Panc1 (cell line): ENCODE data around the gene PRORP. TPM values are rescaled to one million over a fixed set of nuclear protein-coding genes. Genes with fewer than 3 reads are reported as not detected.

Experiments used
- ATAC-seq: fragments of 200-7000 bp; cut with Tn5 transposase; 2 replicates; pipeline ENCODE4 v1.9.1; 2020; ENCODE audit warnings: mild to moderate bottlenecking, moderate library complexity
- BruUV-seq: library from RNA; stranded (reverse); fragments of 400-500 nt; replicated peaks from 2 replicates; lab custom pipeline; 2021; lab: Mats Ljungman, UMichigan
- CTCF ChIA-PET: fragments of 300-600 bp; sonication (Branson Sonifier 250); formaldehyde crosslinking; loops from one replicate; lab custom pipeline; 2022; ENCODE audit warnings: antibody characterized with exemption; lab: Charles Lee
- POLR2A ChIA-PET: fragments of 300-600 bp; sonication (Branson Sonifier 250); formaldehyde crosslinking; loops from one replicate; lab custom pipeline; 2022; ENCODE audit warnings: antibody characterized with exemption; lab: Charles Lee
- DNase-seq: peaks from one replicate; pipeline ENCODE4 v3.0.0-alpha.2; 2010; ENCODE audit warnings: low read depth, low spot score
- H3K27ac ChIP-seq: 2 replicates; pipeline ENCODE4 v1.5.1; 2011; ENCODE audit warnings: mild to moderate bottlenecking, low read length, inconsistent platforms
- H3K27me3 ChIP-seq: fragments of 200-500 bp; sonication (Bioruptor generic); 2 replicates; pipeline ENCODE4 v1.6.0; 2014; ENCODE audit warnings: low read length, inconsistent platforms; ENCODE audit not compliant: control insufficient read depth, insufficient read depth
- H3K36me3 ChIP-seq: fragments of 200-500 bp; sonication (Bioruptor generic); 2 replicates; pipeline ENCODE4 v1.5.1; 2014; ENCODE audit warnings: inconsistent platforms, mild to moderate bottlenecking, low read length, moderate library complexity; ENCODE audit not compliant: control insufficient read depth, insufficient read depth
- H3K4me1 ChIP-seq: 2 replicates; pipeline ENCODE4 v1.5.1; 2011; ENCODE audit warnings: inconsistent platforms, mild to moderate bottlenecking, low read length, moderate library complexity; ENCODE audit not compliant: control insufficient read depth, insufficient read depth
- H3K4me3 ChIP-seq, 2 experiments: 2 replicates each; pipeline ENCODE4 v1.5.1; 2011 to 2012; ENCODE audit warnings: low read depth in 2 of 2, low read length in 2 of 2, mild to moderate bottlenecking in 2 of 2, inconsistent platforms in 1 of 2, moderate library complexity in 1 of 2
- H3K9me3 ChIP-seq: fragments of 200-500 bp; sonication (Bioruptor generic); 2 replicates; pipeline ENCODE4 v1.5.1; 2014; ENCODE audit warnings: low read depth, mild to moderate bottlenecking, inconsistent platforms, low read length, moderate library complexity; ENCODE audit not compliant: control insufficient read depth, insufficient read depth
- CTCF ChIP-seq: fragments of 450-650 bp; IDR thresholded peaks from 2 replicates; pipeline ENCODE4 v1.5.1; 2017; ENCODE audit warnings: mild to moderate bottlenecking
- POLR2AphosphoS5 ChIP-seq: IDR thresholded peaks from 2 replicates; pipeline ENCODE4 v1.6.1; 2012; ENCODE audit warnings: mild to moderate bottlenecking, low read depth, low read length, moderate library complexity
- SIN3A ChIP-seq: IDR thresholded peaks from 2 replicates; pipeline ENCODE4 v1.6.1; 2012; ENCODE audit warnings: low read depth, mild to moderate bottlenecking, low read length, moderate library complexity, borderline replicate concordance; ENCODE audit not compliant: insufficient read depth
- TCF7L2 ChIP-seq: IDR thresholded peaks from 2 replicates; pipeline ENCODE4 v1.6.1; 2011; ENCODE audit warnings: mild to moderate bottlenecking, low read depth, low read length, inconsistent platforms
- in situ Hi-C: cut with HindIII; loops from 2 replicates; pipeline ENCODE4 v1.10.0; 2016; ENCODE audit warnings: low sequenced_read_pairs, low pct_unique_long_range_greater_than_20kb
- intact Hi-C: fragments of 100-400 bp; cut with micrococcal nuclease; formaldehyde crosslinking; loops from one replicate; pipeline ENCODE4 v1.10.0; 2022; ENCODE audit not compliant: unreplicated experiment
- total RNA-seq: library from RNA; stranded (reverse); gene quantifications from one replicate; pipeline ENCODE4 v1.2.1, GENCODE V29; 2021; ENCODE audit not compliant: unreplicated experiment
- TF ChIP-seq, protein P1 (sequence below), 2 experiments: IDR thresholded peaks; 2 replicates each; pipeline ENCODE4 v1.6.1; 2011 to 2012; ENCODE audit warnings: low read depth in 2 of 2, control low read depth in 1 of 2, low read length in 1 of 2, mild to moderate bottlenecking in 1 of 2, moderate library complexity in 1 of 2; ENCODE audit not compliant: insufficient read depth in 1 of 2

Gene PRORP
- total RNA-seq, 1 experiment from 2014 or later, result 28.1 TPM

DNA sequence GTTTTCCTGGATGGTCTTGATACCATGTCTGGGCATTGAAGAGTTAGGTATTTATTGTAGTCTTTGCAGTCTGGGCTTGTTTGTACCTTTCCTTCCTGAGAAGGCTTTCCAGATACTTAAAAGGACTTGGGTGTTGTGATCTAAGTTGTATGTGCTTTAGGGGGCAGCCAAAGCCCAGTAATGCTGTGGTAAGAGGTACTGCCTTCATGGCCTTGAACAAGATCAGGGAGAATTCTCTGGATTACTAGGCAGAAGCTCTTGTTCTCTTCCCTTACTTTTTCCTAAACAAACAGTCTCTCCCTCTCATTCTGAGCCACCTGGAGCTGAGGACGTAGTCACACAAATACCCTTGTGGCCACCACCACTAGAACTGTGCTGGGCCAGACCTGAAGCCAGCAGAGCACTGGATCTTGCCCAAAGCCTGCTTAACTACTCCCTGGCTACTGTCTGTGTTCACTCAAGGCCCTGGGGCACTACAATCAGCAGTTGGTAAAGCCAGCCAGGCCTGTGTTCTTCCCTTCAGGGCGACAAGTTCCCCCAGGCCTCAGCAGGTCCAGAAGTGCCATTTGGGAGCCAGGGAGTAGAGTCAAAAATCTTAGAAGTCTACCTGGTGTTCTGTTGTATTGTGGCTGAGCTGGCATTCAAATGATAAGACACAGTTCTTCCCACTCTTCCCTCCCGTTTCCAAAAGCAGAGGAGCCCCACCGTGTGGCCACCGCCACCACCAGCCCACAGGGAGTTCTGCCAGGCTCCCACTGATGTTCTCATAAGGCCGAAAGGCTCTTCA, 11.4 kb downstream of the PRORP start:
- Histone ChIP-seq H3K4me1 (no peaks in the 10 kb centered on the region), H3K27me3 (no peaks in the 10 kb centered on the region), H3K36me3 (no peaks in the 10 kb centered on the region; the same call in 1 of the 2 replicates), H3K27ac (no peak overlapping the region), H3K4me3 (no peak overlapping the region), H3K9me3 (no peaks in the 10 kb centered on the region)
- TF ChIP-seq SIN3A, result no peak
- no peak for TF ChIP-seq POLR2AphosphoS5
- no peak for TF ChIP-seq CTCF
- no peak for TF ChIP-seq TCF7L2
- TF ChIP-seq, protein P1, sequence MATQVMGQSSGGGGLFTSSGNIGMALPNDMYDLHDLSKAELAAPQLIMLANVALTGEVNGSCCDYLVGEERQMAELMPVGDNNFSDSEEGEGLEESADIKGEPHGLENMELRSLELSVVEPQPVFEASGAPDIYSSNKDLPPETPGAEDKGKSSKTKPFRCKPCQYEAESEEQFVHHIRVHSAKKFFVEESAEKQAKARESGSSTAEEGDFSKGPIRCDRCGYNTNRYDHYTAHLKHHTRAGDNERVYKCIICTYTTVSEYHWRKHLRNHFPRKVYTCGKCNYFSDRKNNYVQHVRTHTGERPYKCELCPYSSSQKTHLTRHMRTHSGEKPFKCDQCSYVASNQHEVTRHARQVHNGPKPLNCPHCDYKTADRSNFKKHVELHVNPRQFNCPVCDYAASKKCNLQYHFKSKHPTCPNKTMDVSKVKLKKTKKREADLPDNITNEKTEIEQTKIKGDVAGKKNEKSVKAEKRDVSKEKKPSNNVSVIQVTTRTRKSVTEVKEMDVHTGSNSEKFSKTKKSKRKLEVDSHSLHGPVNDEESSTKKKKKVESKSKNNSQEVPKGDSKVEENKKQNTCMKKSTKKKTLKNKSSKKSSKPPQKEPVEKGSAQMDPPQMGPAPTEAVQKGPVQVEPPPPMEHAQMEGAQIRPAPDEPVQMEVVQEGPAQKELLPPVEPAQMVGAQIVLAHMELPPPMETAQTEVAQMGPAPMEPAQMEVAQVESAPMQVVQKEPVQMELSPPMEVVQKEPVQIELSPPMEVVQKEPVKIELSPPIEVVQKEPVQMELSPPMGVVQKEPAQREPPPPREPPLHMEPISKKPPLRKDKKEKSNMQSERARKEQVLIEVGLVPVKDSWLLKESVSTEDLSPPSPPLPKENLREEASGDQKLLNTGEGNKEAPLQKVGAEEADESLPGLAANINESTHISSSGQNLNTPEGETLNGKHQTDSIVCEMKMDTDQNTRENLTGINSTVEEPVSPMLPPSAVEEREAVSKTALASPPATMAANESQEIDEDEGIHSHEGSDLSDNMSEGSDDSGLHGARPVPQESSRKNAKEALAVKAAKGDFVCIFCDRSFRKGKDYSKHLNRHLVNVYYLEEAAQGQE (IDR thresholded peaks at IDR 0.05; ENCODE audit: insufficient read depth in 1 of 2, low read depth in 2 of 2, low read length in 1 of 2), result no peak
- ChIA-PET CTCF (no interaction called here), POLR2A (no interaction called here)
- no TSS peak for BruUV-seq
- ATAC-seq (no peak), DNase-seq (no peak)
- intact Hi-C loops, result no loop called here
- in situ Hi-C loops, result no loop called here

- no TSS peak for BruUV-seq
- no peak overlapping the region for H3K4me3 ChIP-seq
- no peaks in the 10 kb centered on the region for H3K9me3 ChIP-seq
- ATAC-seq (no peak), DNase-seq (no peak)
- CTCF ChIA-PET, result no interaction called here
- intact Hi-C loops, result no loop called here
- H3K36me3 ChIP-seq, result no peaks in the 10 kb centered on the region; the same call in 1 of the 2 replicates
- in situ Hi-C loops, result no loop called here
- no peaks in the 10 kb centered on the region for H3K4me1 ChIP-seq
- H3K27ac ChIP-seq, result no peak overlapping the region
- POLR2A ChIA-PET, result no interaction called here
- no peak for TF ChIP-seq SIN3A
- no peaks in the 10 kb centered on the region for H3K27me3 ChIP-seq
These were observed 12.2 kb downstream of the PRORP start for GRCh38 chr14:35134329-35135123.
